ENCODE data around the gene TEAD4.

The TEAD4 gene

DNA sequence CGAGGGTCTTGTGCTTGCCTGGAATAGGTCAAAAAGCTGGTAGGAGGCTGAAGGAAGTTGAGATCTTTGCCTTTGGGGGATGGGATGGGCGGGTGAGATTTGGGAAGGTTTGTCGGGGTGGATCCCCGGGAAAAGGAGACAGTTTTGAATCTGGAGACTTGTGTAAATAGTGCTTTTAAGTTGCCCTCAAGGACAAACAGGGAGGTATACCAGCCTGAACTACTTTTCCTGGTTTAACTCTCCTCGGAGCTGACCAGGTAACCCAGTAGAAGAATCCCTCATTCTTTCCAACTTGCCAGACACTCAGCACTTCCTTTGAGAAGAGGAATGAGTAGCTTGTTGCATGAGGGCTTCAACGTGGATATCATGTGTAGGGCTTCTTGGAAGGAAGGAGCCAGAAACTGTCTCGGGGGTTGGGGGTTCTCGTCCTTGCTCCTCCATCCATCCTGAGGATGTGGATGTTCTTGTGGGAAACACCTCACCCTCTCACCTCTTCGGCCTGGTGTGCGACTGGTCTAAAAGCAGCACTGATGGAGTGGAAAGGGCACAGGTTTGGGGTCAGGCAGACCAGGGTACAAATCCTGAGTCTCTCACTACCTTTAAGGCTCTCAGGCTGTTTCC is 1.9 kb downstream of the TEAD4 start:
- no peak for DNase-seq

DNA sequence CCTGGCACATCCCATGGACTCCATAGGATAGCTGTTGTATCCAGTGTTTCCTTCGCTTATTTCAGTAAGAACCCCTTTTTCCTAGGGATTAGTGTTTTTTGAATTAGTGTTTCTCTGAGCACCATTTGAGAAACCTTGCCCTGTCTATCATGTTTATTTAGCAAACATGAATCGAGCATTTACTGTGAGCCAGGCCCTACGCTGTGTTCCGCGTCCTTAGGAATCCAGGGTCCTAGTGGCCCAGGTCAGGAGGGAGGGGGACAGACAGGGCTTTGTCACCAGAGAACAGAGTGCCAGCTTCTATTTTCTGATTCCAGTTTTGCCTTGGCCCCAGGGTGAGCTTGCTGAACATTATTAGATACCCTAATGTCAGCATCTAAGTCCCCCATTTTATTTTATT is 2.5 kb downstream of the TEAD4 start:
- DNase-seq: no peak

GRCh38 chr12:2963154-2963759 is 4.1 kb downstream of the TEAD4 start:
- DNase-seq: no peak

DNA sequence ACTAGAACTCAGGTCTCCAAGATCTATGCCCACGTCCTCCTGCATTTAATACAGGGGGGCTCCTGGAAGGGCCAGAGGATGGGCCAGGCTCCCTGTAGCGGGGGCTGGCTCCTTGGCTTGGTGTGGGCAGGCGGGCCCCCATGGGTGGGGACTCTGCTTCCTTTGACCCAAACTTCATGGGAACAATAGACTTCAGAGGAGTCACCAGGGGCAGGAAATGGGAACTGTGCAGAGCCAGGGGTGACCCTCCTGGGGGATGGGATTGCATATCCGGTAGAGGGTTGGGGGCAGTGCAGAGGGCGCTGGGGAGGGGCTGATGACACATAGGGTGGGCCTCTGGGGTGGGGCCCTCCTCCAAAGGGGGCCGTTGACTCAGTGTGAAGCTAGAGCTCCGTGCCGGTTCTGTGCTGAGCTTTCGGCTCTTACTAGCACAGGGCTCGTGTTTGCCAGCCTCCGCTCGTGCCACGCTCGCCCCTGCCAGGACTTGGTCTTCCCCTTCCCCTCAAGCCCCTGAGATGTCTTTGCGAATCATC is 4.6 kb downstream of the TEAD4 start:
- no peak for DNase-seq

DNA sequence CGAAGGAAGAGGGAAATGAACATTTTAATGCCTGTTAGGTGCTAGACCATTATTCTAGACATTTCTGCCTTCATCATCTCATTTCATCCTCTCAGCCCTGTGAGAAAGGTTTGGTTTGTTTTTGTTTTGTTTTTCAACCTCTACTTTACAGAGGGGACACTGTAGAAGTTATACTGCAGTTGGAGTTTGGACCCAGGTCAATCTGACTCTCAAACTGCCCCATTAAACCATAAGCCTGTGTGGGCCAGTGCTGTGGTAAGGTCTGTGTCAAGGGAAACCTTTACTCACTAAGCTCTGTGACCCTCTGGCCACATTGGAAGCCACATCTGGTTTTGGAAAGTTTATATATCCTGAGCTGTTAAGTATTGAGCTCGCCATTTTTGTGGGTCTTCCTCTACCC is 8.5 kb downstream of the TEAD4 start:
- DNase-seq: no peak

GRCh38 chr12:2970744-2971143 is 11.5 kb downstream of the TEAD4 start:
- no peak for DNase-seq

DNA sequence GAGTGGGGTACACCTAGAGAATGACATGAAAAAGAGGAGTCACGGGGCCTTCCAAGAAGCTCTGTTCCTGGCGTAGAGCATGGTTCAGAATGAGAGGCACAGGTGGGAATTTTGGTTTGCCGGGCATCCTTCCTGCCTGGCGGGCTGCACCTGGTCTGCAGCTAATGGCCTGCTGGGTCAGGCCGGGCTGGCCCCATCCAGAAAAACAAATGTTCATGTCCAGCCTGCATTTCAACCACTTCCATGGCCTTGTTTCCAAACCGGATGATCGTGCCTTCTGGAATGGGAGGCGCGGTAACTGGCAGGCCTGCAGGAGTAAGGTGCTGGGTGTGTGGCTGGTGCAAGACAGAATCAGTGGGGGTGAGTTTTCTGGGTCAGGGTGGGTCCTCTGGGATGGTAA is 14.4 kb downstream of the TEAD4 start:
- no peak for DNase-seq

GRCh38 chr12:2974560-2974971 is 15.4 kb downstream of the TEAD4 start:
- no peak for DNase-seq

GRCh38 chr12:2976581-2976996 is 17.4 kb downstream of the TEAD4 start:
- DNase-seq: no peak

DNA sequence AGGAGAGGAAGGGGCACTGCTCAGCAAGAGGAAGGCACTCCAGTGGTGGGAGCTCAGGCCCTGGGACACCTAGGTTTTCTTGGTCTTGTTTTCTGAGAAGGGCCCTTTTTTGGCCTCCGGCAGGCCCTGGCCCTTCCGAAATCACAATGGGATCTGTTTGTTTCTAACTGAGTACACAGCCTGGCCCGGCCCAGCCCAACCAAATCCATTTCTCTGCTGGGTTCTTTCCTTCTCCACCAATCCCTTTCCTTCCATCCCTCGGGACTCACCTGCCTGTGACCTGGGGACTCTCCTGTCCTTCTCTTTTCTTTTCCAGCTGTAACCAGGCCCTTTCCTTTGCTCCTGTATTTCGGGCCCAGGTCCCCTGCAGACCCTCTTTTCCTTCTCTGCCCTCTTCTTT is 18.6 kb downstream of the TEAD4 start:
- DNase-seq: no peak

- DNase-seq: no peak
Measured at GRCh38 chr12:2979806-2980205, 20.6 kb downstream of the TEAD4 start.

DNA sequence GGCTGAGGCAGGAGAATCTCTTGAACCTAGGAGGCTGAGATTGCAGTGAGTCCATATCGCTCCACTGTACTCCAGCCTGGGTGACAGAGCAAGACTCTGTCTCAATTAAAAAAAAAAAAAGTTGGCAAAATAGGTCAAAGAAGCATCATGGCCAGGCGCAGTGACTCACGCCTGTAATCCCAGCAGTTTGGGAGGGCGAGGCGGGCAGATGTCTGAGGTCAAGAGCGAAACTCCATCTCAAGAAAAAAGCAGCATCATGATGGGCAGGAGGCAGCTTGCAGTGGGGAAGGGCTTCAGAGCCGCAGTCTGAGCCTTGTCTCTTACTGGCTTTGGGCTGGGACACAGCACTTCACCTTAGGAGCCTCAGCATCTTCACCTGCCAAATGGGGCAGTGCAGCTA is 21.4 kb downstream of the TEAD4 start:
- DNase-seq: no peak

DNA sequence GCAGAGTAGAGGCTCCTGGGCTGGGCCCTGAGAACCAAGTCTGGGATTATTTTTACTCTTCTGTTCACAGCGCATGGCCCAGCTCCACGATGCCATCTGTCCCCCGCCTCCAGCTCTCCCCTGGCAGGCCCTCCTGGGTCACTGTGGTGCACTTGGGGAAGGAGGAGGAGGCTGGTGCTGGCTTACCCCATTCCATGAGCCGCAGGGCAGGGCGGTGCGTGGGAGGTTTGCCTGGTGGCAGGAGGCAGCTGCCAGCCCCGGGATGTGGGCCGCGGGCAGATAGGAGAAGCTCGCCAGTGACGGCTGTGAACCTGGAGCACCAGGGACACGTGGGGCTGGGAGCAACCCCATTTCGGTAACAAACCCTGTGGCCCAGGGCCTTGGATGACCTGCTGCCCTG is 23.2 kb downstream of the TEAD4 start:
- no peak for DNase-seq

DNA sequence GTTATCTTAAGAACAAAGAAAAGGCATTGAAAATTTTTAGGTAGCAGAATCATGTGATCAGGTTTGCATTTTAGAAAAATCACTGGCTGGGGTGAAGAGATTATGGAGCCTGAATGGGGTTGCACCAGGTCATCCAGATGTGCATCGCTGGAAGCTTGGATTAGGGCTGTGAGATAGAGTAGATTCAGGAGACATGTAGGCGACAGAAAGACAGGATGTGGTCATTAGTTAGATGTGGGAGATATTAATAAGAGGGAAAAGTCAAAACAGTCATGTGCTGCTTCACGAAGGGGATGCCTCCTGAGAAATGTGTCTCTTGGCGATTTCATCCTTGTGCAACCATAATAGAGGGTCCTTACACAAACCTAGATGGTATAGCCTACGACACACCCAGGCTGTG is 25.1 kb downstream of the TEAD4 start:
- no peak for DNase-seq

- no peak for DNase-seq
Measured at GRCh38 chr12:2984698-2985097, 25.5 kb downstream of the TEAD4 start.

GRCh38 chr12:2986876-2987275 is 27.7 kb downstream of the TEAD4 start:
- no peak for DNase-seq

GRCh38 chr12:2988494-2988893 is 29.3 kb downstream of the TEAD4 start:
- DNase-seq: no peak

DNA sequence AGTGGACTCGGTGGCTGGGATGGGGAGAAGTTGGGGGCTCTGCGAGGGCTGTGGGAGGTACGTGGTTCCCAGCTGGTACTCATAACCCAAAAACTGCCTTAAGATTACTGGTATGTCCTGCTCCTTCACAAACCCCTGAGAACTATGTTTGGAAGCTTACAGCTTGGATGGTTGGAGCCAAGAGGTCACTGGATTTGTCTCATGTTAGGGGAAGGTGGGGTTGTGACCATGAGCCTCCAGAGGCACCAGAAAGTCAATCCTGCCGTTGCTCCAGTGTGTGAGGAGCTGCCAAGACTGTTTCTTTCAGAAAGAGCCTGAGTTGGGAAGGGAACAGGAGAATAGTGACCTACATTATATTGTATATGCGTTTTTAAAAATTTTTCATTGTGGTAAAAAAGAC is 33.5 kb downstream of the TEAD4 start:
- DNase-seq: no peak

DNA sequence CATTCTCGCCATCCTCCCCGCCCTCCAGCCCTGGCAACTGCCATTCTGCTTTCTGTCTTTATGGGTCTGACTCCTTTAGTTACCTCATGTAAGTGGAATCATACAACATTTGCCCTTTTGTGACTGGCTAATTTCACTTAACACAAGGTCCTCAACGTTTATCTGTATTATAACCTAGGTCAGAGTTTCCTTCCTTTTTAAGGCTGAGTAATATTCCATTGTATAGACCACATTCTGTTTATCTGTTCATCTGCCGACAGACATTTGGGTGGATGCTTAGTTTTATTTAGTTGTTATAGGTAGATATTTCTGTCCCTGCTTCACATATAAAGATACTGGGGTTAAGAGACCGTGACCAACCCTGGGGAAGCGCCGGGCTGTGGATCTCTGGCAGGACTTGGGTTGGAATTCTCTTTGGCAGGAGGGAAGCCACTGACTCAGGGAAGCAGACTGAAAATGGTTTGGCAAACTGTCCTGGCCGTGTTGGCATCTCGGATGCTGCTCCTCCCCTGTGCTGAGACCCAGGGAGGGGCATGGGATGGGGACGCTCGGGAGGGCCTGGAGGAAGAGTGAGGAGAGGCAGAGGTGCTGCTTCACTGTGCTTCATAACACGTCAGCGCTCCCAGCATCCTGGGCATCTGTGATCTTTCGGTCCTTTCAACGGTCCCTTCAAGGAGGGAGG is 38.9 kb downstream of the TEAD4 start:
- DNase-seq: no peak

GRCh38 chr12:2998789-2999264 is 39.6 kb downstream of the TEAD4 start:
- DNase-seq: no peak

GRCh38 chr12:2999265-2999841 is 40.2 kb downstream of the TEAD4 start:
- no peak for DNase-seq

GRCh38 chr12:3000548-3001275 is 41.5 kb downstream of the TEAD4 start:
- DNase-seq: no peak

DNA sequence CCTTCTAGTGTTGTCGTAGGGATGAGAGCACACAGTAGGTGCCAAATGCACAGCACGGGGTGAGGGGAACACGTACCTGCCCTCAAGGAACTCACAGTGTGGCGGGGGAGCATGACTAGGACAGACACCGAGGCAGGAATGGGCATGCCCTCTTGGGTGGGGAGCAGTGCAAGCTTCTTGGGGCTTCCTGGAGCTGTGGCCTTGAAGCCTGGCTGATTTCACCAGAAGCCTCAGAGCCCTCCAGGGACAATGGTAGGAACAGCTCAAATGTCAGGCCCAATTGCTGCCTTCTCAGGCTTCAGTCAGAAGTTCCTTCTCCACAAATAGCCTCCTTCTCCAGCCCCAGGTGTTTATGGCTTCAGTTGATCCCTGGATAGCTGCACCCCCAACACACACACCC is 43.4 kb downstream of the TEAD4 start:
- DNase-seq: no peak

Data from stimulated activated CD8-positive, alpha-beta memory T cell treated with anti-CD3 and anti-CD28 coated beads, Interleukin-4, amount 100 ng/mL, for 48 hours (primary cell).